HG03565 (cell line): ENCODE measurements around the gene IRF1.
"Not testable (repeated sequence)": the region's sequence is repeated elsewhere in the genome, so short reads cannot be mapped to it uniquely, and the experiment has no call there.

Source experiments
- ATAC-seq: cut with Tn5 transposase; IDR thresholded peaks from one replicate; pipeline ENCODE4 v1.9.1; 2021; ENCODE audit warnings: mild to moderate bottlenecking, moderate library complexity; ENCODE audit not compliant: unreplicated experiment

Gene IRF1

DNA sequence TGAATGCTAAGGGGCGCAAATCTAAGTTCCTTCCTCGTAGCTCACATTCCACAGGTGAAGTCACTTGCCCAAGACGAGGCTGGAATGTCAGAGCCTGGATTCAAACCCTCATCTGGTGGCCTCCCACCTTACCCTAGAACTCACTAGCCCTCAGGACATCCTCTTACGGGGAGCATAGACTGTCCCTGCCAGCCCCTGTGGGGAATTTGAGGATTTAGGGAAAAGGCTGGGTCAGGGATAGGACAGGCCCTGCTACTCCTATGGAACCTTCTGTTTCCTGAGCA lies 45.0 kb downstream of the IRF1 start:
- ATAC-seq = no peak

DNA sequence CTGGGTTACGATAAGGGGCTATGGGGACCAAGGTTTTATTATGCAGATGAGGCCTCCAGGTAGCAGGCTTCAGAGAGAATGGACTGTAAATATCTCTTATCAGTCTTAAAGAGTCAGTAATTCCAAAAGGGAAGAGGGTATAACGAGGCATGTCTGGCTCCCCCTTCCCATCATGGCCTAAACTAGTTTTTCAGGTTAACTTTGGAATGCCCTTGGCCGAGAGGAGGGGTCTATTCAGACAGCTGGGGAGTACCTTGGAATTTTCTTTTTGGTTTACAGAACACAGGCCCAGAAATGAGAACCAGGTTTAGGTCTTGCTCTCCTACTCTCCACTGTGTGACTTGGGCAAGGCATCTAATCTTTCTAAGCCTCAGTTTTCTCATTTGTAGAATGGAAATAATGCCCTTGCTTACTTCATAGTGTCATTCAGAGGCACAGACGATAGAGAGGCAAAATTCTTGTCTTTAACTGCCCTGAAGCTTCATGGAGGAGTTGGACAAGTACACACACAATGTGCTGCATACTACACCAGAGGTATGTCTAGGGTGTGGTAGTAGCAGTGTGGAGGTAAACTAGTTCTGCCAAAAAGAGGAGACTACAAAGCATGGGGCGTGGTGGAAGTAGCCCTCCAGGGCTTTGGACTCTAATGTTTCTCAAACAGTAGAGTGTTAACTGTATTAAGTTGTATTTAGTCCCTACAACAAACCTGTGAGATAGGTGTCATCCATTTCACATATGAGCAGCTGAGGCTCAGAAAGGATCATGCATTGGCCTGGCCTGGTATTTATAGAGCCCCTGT lies 45.5 kb downstream of the IRF1 start:
- ATAC-seq = no peak

DNA sequence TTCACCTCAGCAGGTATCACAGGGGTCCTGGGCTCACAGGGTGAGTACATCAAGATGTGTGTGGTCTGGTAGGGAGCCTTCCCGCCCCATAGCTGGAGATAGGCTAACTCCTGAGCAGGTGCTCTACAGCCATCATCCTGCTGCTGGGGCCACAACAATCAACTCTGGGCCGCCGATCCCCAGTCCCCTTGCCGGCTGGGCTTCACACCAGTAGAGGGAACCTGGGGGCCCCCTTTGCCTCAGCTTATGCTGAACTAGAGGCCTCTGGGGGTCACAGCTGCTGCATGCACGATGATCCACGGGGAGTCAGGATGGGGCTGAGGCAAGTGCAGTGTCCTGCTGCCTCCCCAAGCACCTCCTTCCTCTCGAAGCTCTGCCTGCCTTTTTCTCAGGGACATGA lies 46.5 kb downstream of the IRF1 start:
- ATAC-seq = no peak

DNA sequence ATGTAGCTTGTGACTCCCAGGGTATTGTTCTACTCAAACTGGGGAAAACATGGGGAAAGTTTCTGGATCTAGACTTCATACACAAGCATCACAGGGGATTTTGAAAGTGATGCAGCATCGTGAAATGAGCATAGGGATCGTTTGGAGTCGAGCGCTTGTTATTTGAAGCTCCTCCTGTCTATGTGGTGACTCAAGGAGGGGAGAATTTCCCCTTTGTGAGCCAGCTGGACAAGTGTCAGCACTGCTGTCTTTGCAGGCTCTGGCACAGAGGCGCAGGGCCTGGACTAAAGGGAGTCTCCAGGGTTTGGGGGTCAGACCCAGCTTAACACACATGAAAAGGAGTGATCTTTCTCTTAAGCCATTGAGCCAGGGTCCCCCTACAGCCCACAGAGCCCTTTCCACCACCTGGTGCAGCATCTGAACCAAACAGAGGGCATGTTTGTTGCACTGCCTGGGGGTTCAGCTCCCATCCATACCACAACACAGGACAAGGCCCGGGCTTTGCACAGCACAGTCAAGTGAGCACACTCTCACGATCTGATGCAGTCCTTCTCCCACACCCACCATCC lies 51.0 kb downstream of the IRF1 start:
- no peak for ATAC-seq

DNA sequence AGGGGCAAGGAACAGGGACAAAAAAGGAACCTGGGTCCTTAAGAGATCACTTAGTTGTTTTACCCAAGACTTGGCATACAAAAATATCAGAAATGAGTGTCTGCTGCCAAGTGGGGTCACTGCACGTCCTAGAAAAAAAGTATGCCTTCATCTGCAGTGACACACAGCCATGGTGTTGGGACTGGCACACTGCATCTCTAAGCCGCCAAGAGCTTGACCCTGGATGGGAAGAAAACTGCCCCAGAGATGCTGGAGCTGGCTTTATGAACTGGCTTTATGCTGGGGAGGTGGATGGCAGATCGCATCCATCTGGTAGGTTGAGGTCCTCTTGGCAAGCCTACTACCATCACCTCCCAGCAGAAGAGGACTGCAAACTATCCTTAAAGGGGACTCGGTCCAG lies 51.7 kb downstream of the IRF1 start:
- ATAC-seq = no peak

DNA sequence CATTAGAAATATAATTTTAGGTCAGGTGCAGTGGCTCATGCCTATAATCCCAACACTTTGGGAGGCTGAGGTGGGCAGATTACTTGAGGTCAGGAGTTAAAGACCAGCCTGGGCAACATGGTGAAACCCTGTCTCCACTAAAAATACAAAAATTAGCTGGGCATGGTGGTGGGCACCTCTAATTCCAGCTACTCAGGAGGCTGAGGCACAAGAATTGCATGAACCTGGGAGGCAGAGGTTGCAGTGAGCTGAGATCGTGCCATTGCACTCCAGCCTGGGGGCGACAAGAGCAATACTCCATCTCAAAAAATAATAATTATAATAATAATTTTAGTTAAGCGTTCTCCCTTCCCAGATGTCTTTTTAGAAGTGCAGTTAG lies 52.3 kb downstream of the IRF1 start:
- not testable (repeated sequence) for ATAC-seq

DNA sequence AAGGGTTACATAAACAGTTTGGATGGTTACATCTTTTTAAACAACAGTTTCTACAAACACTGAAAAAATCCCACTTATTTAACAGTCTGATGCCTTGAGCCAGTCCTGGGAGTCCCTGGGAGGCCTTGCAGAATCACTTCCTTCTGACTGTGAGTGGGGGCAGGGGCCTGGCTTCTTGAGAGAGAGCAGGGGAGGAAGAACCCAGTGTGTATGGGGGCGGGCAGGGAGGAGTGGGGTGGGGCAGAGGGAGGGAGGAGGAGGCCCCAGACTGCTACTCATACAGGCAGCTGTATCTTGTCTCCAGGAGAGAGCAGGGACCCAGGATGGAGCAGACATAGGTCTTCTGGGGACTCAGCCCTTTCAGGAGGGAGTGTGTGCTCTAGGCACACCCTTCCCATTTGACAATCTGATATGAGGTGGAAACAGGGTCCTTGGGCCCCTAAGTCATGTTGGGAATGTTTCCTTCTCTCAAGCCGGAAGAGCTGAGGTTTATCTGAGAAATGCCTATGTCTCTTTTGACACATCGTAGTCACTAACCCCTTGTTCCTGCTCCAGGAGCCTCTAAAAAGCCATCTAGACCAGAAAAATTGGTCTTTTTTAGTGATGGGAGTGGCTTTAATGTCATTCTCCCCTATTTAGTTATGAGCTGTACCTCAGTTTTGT lies 52.8 kb downstream of the IRF1 start:
- ATAC-seq = peak; percentile 53

DNA sequence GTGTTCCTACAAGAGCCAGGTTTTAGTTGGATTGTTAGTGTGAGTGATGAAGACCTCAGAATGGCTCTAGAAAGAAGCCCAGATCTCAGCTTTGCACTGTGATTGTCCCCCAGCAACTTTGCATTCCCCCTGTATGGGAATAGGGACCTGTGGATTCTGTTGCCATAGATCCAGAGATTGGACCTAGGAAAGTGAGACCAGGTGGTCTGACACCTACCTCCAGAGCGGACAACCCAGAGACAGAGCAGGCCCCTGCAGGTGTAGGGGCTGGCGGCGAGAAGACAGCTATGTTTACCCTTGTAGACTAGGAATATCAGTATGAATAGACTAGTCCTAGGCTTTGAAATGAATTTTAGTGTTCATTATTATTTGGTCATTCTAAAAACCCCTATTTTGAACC lies 53.6 kb downstream of the IRF1 start:
- ATAC-seq = no peak

DNA sequence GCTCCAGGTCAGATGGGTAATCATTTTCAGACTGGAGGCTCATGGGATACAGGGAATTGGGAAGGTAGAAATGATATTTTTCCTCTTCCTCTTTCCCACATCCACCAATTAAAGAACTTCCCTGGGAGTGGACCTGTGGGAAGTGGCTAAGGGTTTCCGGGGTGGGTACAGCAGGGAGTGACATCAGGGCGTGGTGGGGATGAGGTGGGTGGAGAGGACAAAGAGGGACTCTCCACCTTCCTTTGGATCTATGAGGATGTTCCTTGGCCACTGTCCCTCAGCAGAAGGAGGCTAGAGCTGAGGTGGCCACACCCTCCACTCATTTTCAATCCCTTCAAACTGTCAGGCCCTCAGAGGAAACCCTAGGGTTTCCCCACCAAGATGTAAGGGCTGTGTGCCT lies 54.7 kb downstream of the IRF1 start:
- no peak for ATAC-seq

DNA sequence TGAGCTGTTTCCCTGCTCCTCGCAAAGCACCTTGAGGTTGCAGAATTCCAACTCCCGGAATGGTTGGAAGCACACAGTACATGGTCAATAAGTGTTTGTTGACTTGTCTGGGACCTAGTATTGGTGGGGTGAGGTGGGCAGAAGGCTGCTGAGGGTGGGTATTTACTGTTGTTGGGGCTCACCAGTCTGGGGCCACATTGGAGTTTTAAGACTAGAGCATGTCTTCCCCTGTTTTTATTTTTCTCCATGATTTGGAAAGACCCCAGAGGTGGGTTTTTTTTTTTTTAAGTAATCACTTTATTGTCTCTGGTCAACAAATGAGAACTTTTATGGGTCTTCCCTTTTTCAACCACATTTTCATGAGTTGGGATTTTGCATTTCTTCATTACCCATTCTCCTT lies 55.1 kb downstream of the IRF1 start:
- ATAC-seq = no peak

DNA sequence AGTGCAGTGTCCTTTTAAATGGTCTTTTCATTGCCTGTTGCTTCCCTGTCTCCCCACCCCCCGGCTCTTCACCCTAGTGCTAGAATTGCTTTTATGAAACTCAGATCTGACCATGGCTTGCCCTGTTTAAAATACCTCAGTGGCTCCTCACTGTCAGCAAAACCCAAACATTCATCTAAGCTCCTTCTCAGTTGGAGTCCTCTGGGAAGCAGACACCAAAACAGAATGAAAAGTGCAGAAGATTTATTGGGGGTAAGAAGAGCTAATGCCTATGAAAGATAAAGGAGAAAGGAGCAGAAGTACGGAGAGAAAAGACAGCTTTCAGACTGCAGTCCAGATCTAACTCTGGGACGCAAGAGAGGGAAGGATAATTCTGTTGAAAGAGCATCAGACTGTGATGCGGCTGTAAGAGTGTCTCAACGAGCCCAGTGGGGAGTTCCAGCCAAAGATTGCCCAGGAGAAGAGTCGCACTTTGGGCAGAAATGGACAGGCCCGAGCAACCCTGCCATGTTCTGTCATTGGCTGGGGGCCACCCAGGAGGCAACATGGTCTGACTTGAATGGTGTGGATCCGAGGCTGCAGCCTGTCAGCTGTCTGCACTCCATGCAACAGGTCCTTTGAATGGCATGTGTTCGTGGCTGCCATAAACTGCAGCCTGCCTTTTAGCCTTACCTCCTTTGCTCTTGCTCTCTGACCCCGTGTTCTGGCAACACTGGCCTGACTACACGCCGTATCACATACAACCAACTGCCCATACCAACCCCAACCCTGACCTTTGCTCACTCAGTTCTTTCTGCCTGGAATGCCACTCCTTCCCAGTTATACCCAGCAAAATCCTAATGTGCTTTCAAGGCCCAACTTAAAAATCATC lies 55.9 kb downstream of the IRF1 start:
- ATAC-seq = no peak

DNA sequence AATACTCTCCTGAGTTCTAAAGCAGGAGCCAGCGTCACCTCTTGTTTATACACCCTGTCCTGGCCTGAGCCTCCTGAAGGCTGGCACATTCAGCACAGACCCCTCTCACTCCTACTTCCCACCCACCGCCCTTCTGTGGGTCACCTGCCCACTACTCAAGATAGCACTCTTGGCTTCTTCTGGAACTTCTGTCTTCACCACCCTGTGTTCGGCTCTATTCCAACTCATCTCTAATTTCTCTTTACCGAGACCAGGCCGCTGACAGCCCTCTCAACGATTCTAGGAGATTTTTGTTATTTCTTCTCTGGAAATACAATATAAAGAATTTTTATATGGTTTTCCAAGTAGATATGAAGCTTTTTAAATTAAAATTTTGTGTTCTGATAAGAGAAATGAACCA lies 57.4 kb downstream of the IRF1 start:
- no peak for ATAC-seq

DNA sequence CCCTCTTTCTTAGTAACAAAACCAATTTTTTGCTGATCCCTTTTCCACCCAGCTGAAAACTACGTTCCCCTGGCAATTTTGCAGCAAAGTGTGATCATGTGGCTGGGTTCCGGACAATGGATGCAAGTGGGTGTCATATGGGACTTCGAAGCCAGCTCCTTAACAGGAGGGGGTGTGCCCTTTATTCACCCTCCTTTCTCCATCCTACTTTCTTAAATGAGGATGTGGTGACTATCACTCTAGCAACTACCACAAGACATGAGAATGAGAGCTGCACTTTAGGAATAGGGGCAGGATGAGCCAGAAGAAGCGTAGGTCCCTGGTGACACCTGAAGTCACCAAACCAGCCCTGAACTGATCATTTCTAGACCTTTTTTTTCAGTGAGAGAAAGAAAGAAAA lies 58.9 kb downstream of the IRF1 start:
- ATAC-seq = no peak
